GM23338 (cell line): ENCODE measurements around the gene BBLN. TPM values are rescaled to one million over a fixed set of nuclear protein-coding genes. Genes with fewer than 3 reads are reported as not detected.

Experiments
- ATAC-seq: fragments of 200-7000 bp; cut with Tn5 transposase; 3 replicates; pipeline ENCODE4 v1.9.1; 2020
- DNase-seq: peaks from one replicate; pipeline ENCODE4 v3.0.0-alpha.2; 2015; ENCODE audit warnings: low spot score
- H2AFZ ChIP-seq: fragments of 200-600 bp; sonication (generic); 2 replicates; pipeline ENCODE4 v1.8.0; 2016; ENCODE audit warnings: antibody characterized with exemption, mild to moderate bottlenecking, moderate library complexity
- H3F3A ChIP-seq: fragments of 200-600 bp; sonication (generic); replicated peaks from 2 replicates; pipeline ENCODE4 v1.8.0; 2017; ENCODE audit warnings: antibody characterized with exemption, mixed run types, low read depth
- H3K27ac ChIP-seq: fragments of 200-600 bp; sonication (generic); 2 replicates; pipeline ENCODE4 v1.6.1; 2016; ENCODE audit warnings: low read depth
- H3K27me3 ChIP-seq: fragments of 200-600 bp; sonication (generic); 2 replicates; pipeline ENCODE4 v1.8.0; 2016; ENCODE audit warnings: mild to moderate bottlenecking, mixed run types, moderate library complexity; ENCODE audit not compliant: insufficient read depth
- H3K36me3 ChIP-seq: fragments of 200-600 bp; sonication (generic); 2 replicates; pipeline ENCODE4 v1.8.0; 2016; ENCODE audit warnings: mild to moderate bottlenecking; ENCODE audit not compliant: insufficient read depth
- H3K4me1 ChIP-seq: fragments of 200-600 bp; sonication (generic); 2 replicates; pipeline ENCODE4 v1.8.0; 2016; ENCODE audit warnings: mild to moderate bottlenecking, moderate library complexity; ENCODE audit not compliant: insufficient read depth
- H3K4me2 ChIP-seq: fragments of 200-600 bp; sonication (generic); 2 replicates; pipeline ENCODE4 v1.7.1; 2017; ENCODE audit warnings: mixed run types
- H3K4me3 ChIP-seq: fragments of 200-600 bp; sonication (generic); 2 replicates; pipeline ENCODE4 v1.6.1; 2016; ENCODE audit warnings: mixed run types
- H3K79me2 ChIP-seq: fragments of 200-600 bp; sonication (generic); replicated peaks from 2 replicates; pipeline ENCODE4 v1.8.0; 2017; ENCODE audit warnings: mild to moderate bottlenecking; ENCODE audit not compliant: insufficient read depth
- H3K9me2 ChIP-seq: fragments of 200-600 bp; sonication (generic); 2 replicates; pipeline ENCODE4 v1.8.0; 2017; ENCODE audit not compliant: insufficient read depth
- H4K20me1 ChIP-seq: fragments of 200-600 bp; sonication (generic); replicated peaks from 2 replicates; pipeline ENCODE4 v1.8.0; 2017; ENCODE audit warnings: mild to moderate bottlenecking; ENCODE audit not compliant: insufficient read depth
- H3K27ac Mint-ChIP-seq: 2 replicates; pipeline ENCODE4 v1.8.0; 2020; ENCODE audit warnings: inconsistent platforms, mild to moderate bottlenecking, moderate library complexity, mixed read lengths
- H3K27me3 Mint-ChIP-seq: 3 replicates; pipeline ENCODE4 v1.8.0; 2022; ENCODE audit warnings: low read depth, mild to moderate bottlenecking, moderate library complexity, mixed read lengths, inconsistent platforms; ENCODE audit not compliant: insufficient read depth, poor library complexity
- H3K36me3 Mint-ChIP-seq: 3 replicates; pipeline ENCODE4 v1.8.0; 2021; ENCODE audit warnings: low read depth, mild to moderate bottlenecking, inconsistent platforms, moderate library complexity, mixed read lengths
- H3K4me1 Mint-ChIP-seq: 3 replicates; pipeline ENCODE4 v1.8.0; 2020; ENCODE audit warnings: mild to moderate bottlenecking, inconsistent platforms, mixed read lengths
- H3K4me3 Mint-ChIP-seq: 3 replicates; pipeline ENCODE4 v1.8.0; 2021; ENCODE audit warnings: moderate library complexity, mild to moderate bottlenecking, inconsistent platforms, mixed read lengths
- H3K9me3 Mint-ChIP-seq: 3 replicates; pipeline ENCODE4 v1.8.0; 2020; ENCODE audit warnings: moderate library complexity, mild to moderate bottlenecking, inconsistent platforms, mixed read lengths
- EZH2 ChIP-seq: fragments of 200-600 bp; sonication (generic); IDR thresholded peaks from one replicate; pipeline ENCODE4 v1.8.0; 2017; ENCODE audit warnings: antibody characterized with exemption, mild to moderate bottlenecking, low read depth; ENCODE audit not compliant: unreplicated experiment
- EZH2phosphoT487 ChIP-seq: fragments of 200-600 bp; sonication (generic); IDR thresholded peaks from one replicate; pipeline ENCODE4 v1.8.1; 2018; ENCODE audit warnings: antibody characterized with exemption; ENCODE audit not compliant: unreplicated experiment
- JUNB ChIP-seq: IDR thresholded peaks from one replicate; pipeline ENCODE4 v1.6.1; 2016; ENCODE audit warnings: antibody characterized with exemption; ENCODE audit not compliant: unreplicated experiment
- NANOG ChIP-seq: IDR thresholded peaks from 2 replicates; pipeline ENCODE4 v1.6.1; 2016; ENCODE audit warnings: antibody characterized with exemption, borderline replicate concordance
- ZNF331 ChIP-seq: fragments of 250-450 bp; sonication (Bioruptor Pico); IDR thresholded peaks from 2 replicates; pipeline ENCODE4 v1.5.0; 2020; ENCODE audit warnings: low read depth, mild to moderate bottlenecking, moderate library complexity
- polyA plus RNA-seq: library from polyadenylated mRNA; unstranded; fragments of >200 nt; fragmentation: Nextera tagmentation; extraction: Ambion mirVana; gene quantifications from 2 replicates; pipeline ENCODE4 v1.2.1, GENCODE V29; 2016
- total RNA-seq: library from RNA; depleted of rRNA; stranded (reverse); fragments of >200 nt; shearing (Covaris generic); gene quantifications from 2 replicates; pipeline ENCODE4 v1.2.3, GENCODE V29; 2014
- TF ChIP-seq, protein P1 (sequence below): IDR thresholded peaks from one replicate; pipeline ENCODE4 v1.6.1; 2018; ENCODE audit warnings: antibody characterized with exemption; ENCODE audit not compliant: unreplicated experiment
- TF ChIP-seq, protein P2 (sequence below), 2 experiments: fragments of 200-600 bp in 1 of 2; sonication (generic) in 1 of 2; conservative IDR thresholded peaks; 2 replicates each; pipeline versions ENCODE4 v1.5.1 to v1.6.1; 2016 to 2017; ENCODE audit warnings: antibody characterized with exemption in 2 of 2, low read depth in 2 of 2, mild to moderate bottlenecking in 2 of 2, moderate library complexity in 1 of 2
- TF ChIP-seq, protein P3 (sequence below): fragments of 250-450 bp; sonication (Bioruptor Pico); IDR thresholded peaks from 2 replicates; pipeline ENCODE4 v1.5.0; 2020; ENCODE audit warnings: mild to moderate bottlenecking, moderate library complexity

BBLN gene
- total and polyA plus RNA-seq, 2 experiments from 2014 or later: 171 to 246 TPM

DNA sequence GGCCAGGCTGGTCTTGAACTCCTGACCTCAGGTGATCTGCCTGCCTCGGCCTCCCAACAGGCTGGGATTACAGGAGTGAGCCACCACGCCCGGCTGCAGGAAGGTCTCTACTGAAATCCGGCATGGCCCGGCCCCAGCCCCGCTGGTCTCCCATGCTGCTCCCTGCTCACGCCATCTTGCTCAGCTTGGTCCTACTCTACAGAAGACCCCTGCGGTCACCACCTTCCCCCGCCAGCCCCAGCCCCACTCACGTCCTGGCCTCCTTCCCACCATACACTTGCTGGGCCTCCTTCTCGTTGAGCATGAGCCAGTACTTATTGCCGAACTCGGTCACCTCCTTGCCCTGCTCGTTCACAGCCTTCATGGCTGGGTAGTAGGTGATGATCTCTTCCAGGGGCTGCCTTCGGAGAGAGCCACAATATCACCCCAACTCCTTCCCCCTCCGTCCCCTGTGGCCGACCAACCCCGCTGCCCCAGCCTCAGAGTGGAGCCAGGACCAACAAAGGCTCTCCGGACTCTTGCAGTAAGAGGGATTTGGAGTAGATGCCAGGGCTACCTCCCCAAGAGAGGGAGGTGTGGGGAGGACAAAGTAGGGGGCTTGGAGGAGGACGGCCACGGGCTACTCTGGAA, 36.5 kb upstream of the BBLN start:
- Histone ChIP-seq H2AFZ (no peak overlapping the region), H3K4me1 (peaks cover 12% of the 10 kb centered on the region; the same call in 1 of the 2 replicates), H3F3A (peaks cover 5% of the 10 kb centered on the region; the same call in 1 of the 2 replicates), H3K9me2 (no peaks in the 10 kb centered on the region), H3K4me2 (no peak overlapping the region), H3K27me3 (no peaks in the 10 kb centered on the region), H4K20me1 (peaks cover 9% of the 10 kb centered on the region), H3K36me3 (0 out of 2 replicates have a peak, but pooled peaks cover 4% of the 10 kb centered on the region), H3K4me3 (no peak overlapping the region), H3K79me2 (peaks cover 25% of the 10 kb centered on the region), H3K27ac (no peak overlapping the region)
- no peak overlapping the region for H3K4me3 Mint-ChIP-seq
- no peak for TF ChIP-seq EZH2phosphoT487
- TF ChIP-seq, protein P1, sequence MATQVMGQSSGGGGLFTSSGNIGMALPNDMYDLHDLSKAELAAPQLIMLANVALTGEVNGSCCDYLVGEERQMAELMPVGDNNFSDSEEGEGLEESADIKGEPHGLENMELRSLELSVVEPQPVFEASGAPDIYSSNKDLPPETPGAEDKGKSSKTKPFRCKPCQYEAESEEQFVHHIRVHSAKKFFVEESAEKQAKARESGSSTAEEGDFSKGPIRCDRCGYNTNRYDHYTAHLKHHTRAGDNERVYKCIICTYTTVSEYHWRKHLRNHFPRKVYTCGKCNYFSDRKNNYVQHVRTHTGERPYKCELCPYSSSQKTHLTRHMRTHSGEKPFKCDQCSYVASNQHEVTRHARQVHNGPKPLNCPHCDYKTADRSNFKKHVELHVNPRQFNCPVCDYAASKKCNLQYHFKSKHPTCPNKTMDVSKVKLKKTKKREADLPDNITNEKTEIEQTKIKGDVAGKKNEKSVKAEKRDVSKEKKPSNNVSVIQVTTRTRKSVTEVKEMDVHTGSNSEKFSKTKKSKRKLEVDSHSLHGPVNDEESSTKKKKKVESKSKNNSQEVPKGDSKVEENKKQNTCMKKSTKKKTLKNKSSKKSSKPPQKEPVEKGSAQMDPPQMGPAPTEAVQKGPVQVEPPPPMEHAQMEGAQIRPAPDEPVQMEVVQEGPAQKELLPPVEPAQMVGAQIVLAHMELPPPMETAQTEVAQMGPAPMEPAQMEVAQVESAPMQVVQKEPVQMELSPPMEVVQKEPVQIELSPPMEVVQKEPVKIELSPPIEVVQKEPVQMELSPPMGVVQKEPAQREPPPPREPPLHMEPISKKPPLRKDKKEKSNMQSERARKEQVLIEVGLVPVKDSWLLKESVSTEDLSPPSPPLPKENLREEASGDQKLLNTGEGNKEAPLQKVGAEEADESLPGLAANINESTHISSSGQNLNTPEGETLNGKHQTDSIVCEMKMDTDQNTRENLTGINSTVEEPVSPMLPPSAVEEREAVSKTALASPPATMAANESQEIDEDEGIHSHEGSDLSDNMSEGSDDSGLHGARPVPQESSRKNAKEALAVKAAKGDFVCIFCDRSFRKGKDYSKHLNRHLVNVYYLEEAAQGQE: no peak
- no peak for TF ChIP-seq NANOG
- H3K9me3 Mint-ChIP-seq: peaks cover 3% of the 10 kb centered on the region; the same call in 1 of the 3 replicates
- DNase-seq (no peak), ATAC-seq (no peak)
- no peak overlapping the region for H3K27ac Mint-ChIP-seq
- H3K36me3 Mint-ChIP-seq: peaks cover 43% of the 10 kb centered on the region
- H3K27me3 Mint-ChIP-seq: peaks cover 26% of the 10 kb centered on the region
- peaks cover 12% of the 10 kb centered on the region for H3K4me1 Mint-ChIP-seq

DNA sequence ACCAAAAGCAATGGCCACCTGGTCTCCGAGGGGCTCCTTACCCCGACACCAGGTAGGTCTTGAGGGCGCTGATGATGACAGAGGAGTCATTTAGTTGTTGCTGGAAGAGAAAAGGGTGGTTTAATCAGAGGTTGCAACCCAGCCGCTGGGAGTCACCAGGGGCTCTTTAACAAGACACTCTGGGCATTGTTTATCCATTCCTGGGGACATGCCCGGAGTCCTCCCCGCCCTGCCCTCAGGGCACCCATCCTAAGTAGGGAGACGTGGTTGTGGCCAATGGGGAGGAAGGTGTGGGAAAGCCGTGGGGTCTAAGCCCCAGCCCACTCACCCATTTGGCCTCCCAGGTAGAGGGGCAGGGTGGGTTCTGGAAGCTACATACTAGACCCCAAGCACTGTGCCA, 35.6 kb upstream of the BBLN start:
- peaks cover 25% of the 10 kb centered on the region for H3K79me2 ChIP-seq
- H3K4me1 ChIP-seq: peaks cover 12% of the 10 kb centered on the region; the same call in 1 of the 2 replicates
- H3K9me2 ChIP-seq: no peaks in the 10 kb centered on the region
- peaks cover 9% of the 10 kb centered on the region for H4K20me1 ChIP-seq
- 0 out of 2 replicates have a peak, but pooled peaks cover 4% of the 10 kb centered on the region for H3K36me3 ChIP-seq
- H3K4me3 ChIP-seq: no peak overlapping the region
- peaks cover 5% of the 10 kb centered on the region; the same call in 1 of the 2 replicates for H3F3A ChIP-seq
- H2AFZ ChIP-seq: no peak overlapping the region
- H3K4me2 ChIP-seq: no peak overlapping the region
- no peak overlapping the region for H3K27ac ChIP-seq
- Mint-ChIP-seq H3K4me1 (peaks cover 17% of the 10 kb centered on the region), H3K36me3 (peaks cover 49% of the 10 kb centered on the region), H3K9me3 (peaks cover 9% of the 10 kb centered on the region), H3K4me3 (no peak overlapping the region), H3K27ac (no peak overlapping the region), H3K27me3 (peaks cover 26% of the 10 kb centered on the region)
- DNase-seq (no peak), ATAC-seq (no peak)
- no peaks in the 10 kb centered on the region for H3K27me3 ChIP-seq
- no peak for TF ChIP-seq JUNB
- no peak for TF ChIP-seq ZNF331 (CRISPR knock-in tag)
- no peak for TF ChIP-seq EZH2phosphoT487
- TF ChIP-seq, protein P2, sequence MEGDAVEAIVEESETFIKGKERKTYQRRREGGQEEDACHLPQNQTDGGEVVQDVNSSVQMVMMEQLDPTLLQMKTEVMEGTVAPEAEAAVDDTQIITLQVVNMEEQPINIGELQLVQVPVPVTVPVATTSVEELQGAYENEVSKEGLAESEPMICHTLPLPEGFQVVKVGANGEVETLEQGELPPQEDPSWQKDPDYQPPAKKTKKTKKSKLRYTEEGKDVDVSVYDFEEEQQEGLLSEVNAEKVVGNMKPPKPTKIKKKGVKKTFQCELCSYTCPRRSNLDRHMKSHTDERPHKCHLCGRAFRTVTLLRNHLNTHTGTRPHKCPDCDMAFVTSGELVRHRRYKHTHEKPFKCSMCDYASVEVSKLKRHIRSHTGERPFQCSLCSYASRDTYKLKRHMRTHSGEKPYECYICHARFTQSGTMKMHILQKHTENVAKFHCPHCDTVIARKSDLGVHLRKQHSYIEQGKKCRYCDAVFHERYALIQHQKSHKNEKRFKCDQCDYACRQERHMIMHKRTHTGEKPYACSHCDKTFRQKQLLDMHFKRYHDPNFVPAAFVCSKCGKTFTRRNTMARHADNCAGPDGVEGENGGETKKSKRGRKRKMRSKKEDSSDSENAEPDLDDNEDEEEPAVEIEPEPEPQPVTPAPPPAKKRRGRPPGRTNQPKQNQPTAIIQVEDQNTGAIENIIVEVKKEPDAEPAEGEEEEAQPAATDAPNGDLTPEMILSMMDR (conservative IDR thresholded peaks at IDR 0.05; ENCODE audit: low read depth in 2 of 2): no peak
- TF ChIP-seq, protein P3, sequence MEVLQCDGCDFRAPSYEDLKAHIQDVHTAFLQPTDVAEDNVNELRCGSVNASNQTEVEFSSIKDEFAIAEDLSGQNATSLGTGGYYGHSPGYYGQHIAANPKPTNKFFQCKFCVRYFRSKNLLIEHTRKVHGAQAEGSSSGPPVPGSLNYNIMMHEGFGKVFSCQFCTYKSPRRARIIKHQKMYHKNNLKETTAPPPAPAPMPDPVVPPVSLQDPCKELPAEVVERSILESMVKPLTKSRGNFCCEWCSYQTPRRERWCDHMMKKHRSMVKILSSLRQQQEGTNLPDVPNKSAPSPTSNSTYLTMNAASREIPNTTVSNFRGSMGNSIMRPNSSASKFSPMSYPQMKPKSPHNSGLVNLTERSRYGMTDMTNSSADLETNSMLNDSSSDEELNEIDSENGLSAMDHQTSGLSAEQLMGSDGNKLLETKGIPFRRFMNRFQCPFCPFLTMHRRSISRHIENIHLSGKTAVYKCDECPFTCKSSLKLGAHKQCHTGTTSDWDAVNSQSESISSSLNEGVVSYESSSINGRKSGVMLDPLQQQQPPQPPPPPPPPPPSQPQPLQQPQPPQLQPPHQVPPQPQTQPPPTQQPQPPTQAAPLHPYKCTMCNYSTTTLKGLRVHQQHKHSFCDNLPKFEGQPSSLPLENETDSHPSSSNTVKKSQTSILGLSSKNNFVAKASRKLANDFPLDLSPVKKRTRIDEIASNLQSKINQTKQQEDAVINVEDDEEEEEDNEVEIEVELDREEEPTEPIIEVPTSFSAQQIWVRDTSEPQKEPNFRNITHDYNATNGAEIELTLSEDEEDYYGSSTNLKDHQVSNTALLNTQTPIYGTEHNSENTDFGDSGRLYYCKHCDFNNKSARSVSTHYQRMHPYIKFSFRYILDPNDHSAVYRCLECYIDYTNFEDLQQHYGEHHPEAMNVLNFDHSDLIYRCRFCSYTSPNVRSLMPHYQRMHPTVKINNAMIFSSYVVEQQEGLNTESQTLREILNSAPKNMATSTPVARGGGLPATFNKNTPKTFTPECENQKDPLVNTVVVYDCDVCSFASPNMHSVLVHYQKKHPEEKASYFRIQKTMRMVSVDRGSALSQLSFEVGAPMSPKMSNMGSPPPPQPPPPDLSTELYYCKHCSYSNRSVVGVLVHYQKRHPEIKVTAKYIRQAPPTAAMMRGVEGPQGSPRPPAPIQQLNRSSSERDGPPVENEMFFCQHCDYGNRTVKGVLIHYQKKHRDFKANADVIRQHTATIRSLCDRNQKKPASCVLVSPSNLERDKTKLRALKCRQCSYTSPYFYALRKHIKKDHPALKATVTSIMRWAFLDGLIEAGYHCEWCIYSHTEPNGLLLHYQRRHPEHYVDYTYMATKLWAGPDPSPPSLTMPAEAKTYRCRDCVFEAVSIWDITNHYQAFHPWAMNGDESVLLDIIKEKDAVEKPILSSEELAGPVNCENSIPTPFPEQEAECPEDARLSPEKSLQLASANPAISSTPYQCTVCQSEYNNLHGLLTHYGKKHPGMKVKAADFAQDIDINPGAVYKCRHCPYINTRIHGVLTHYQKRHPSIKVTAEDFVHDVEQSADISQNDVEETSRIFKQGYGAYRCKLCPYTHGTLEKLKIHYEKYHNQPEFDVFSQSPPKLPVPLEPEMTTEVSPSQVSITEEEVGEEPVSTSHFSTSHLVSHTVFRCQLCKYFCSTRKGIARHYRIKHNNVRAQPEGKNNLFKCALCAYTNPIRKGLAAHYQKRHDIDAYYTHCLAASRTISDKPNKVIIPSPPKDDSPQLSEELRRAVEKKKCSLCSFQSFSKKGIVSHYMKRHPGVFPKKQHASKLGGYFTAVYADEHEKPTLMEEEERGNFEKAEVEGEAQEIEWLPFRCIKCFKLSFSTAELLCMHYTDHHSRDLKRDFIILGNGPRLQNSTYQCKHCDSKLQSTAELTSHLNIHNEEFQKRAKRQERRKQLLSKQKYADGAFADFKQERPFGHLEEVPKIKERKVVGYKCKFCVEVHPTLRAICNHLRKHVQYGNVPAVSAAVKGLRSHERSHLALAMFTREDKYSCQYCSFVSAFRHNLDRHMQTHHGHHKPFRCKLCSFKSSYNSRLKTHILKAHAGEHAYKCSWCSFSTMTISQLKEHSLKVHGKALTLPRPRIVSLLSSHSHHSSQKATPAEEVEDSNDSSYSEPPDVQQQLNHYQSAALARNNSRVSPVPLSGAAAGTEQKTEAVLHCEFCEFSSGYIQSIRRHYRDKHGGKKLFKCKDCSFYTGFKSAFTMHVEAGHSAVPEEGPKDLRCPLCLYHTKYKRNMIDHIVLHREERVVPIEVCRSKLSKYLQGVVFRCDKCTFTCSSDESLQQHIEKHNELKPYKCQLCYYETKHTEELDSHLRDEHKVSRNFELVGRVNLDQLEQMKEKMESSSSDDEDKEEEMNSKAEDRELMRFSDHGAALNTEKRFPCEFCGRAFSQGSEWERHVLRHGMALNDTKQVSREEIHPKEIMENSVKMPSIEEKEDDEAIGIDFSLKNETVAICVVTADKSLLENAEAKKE (CRISPR knock-in tag): no peak
- TF ChIP-seq EZH2: no peak
- no peak for TF ChIP-seq NANOG
